Measurements from ENCODE around the gene KCNH6. TPM values are rescaled to one million over a fixed set of nuclear protein-coding genes. Genes with fewer than 3 reads are reported as not detected.
A peak's percentile ranks its signal among the peaks of the same experiment; 100 is the strongest.

Gene KCNH6
- 1 to 10 TPM in 3 of 5 donors, under 1 TPM in 2; 0.59 to 1.4 (median 1.0) TPM for polyA plus RNA-seq (ENCODE audit: insufficient read depth in 1 of 5, insufficient read length in 5 of 5, low replicate concordance in 1 of 5)
- long read RNA-seq, donor 1 = 0 reads
- long read RNA-seq, donor 2 = 0 reads
- long read RNA-seq, donor 3 = 0 reads
- long read RNA-seq, donor 4 = 0 reads
- long read RNA-seq, donor 5 = 0 reads
- long read RNA-seq, donor 6 = 0 reads
- long read RNA-seq, donor 7, partial matches to known transcripts = 0 of 1 reads
- long read RNA-seq, donor 7, other reads (novel, unspliced or antisense) = 0 of 1 reads
- long read RNA-seq, donor 8 = 0 reads

GRCh38 chr17:63523253-63523855, at the start of gene KCNH6:
KCNH6 (plus strand) TSS chr17:63523358; CDS start chr17:63523414, 56 bp downstream.
- DNase-seq = no peak

DNA sequence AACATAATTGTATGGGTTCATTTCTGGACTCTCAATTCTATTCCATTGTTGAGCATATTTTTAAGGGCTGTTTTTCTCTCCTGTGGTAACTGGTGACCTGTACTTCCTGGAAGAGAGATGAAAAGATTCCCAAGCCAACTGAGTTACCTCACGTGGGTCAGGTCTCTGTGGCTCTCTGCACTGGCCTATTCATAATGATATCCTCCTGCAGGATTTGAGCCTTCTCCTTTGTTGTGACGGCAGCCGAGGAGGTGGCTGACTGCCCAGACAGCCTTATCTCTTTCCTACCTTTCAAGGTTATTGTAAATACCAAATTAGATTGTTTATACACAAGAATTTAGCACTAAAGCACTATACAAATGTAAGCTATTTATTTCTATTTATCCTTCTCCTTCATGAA, 49.0 kb upstream of the KCNH6 start:
- DNase-seq = no peak

- DNase-seq = no peak
Measured at GRCh38 chr17:63474586-63475460, 48.3 kb upstream of the KCNH6 start.

DNA sequence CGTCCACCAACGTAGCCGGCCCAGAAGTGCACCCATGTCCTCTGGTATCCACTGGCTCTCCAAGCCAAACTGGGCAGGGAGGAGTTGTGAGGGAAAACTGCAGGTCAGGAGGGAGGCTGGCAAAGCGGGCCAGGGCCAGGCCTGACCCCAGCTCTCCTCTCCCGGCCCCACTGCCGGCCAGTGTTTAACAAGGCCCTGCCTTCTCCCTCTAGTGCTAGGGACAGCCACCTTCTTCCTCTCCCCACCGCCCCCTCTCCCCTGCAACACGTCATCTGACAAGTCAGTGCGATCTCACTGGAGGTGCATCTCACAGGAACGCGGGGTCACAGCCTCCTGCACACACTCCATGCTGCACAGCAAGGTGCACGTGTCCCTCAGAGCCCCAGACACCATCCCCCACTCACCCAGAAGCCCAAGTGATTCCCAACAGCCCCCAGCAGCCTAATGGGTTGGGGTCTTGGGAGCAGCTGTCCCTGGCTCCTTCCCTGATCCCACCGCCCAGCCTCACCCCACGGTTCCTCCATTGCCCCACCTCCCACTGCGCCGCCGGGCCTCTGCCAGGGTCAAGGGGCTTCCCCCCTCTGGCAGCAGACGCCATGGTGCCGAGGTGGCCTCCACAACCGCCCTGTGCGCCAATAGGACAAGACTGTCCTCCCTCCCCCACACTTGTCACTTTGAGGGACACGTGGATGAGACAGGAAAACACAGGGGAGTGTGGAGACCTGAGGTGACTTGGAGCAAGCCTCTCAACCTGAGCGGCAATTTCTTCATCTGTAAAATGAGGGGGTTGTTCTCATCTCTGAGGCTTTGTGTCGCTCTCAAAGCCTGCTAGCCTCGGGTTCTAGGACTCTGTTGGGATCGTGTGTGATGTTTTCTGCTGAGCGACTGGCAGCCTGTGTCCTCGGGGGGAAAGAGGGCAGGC, 47.4 kb upstream of the KCNH6 start:
- no peak for DNase-seq

DNA sequence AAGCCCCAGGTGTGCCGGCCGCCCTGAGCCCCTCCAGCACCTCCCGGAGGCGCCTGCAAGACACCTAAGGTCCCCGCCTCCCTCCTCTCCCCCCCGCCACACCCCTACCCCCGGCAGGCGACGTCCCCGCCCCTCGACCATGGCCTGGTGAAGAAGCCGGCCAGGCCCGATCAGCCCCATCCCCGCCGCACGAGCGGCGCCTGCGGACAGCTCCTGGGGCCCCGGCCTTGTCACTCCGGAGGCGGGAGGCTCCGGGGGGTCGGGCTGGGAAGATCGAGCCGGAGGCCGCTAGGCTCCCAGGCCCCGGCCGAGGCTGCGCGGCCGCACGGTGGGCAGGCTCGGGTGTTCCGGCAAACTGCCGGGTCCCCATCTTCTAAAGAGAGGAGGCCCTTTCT, 46.7 kb upstream of the KCNH6 start:
- no peak for DNase-seq

DNA sequence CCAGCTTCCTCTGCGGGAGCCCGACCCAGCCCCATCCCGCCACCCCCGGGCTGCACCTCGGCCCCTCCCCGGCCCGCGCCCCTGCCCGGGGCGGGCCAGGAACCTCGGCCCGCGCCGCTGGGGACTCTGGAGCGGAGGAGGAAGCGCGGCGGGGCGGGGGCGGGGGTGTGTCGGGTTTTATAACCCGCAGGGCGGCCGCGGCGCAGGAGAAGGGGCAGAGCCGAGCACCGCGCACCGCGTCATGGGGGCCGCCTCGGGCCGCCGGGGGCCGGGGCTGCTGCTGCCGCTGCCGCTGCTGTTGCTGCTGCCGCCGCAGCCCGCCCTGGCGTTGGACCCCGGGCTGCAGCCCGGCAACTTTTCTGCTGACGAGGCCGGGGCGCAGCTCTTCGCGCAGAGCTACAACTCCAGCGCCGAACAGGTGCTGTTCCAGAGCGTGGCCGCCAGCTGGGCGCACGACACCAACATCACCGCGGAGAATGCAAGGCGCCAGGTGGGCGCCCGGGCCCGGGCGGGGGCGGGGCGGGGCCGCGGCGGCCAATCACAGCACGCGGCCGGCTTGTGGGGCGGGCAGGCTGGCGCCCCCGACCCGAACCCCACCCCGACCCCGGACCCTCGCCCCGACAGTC, 46.2 kb upstream of the KCNH6 start, which contains the start of gene ACE:
Gene ACE, plus strand, starts transcription at position 208 of the 626 bp plus-strand sequence. Its CDS starts 34 bp downstream, at position 242.
- DNase-seq = no peak

GRCh38 chr17:63477480-63478440, 45.4 kb upstream of the KCNH6 start:
- no peak for DNase-seq

GRCh38 chr17:63478814-63479494, 44.2 kb upstream of the KCNH6 start:
- peak in 1 of 2 donors; percentile 40 for DNase-seq

- DNase-seq = no peak
Measured at GRCh38 chr17:63479495-63480184, 43.5 kb upstream of the KCNH6 start.

GRCh38 chr17:63480192-63480784, 42.9 kb upstream of the KCNH6 start:
- no peak for DNase-seq

GRCh38 chr17:63480826-63481487, 42.2 kb upstream of the KCNH6 start:
- DNase-seq = no peak

DNA sequence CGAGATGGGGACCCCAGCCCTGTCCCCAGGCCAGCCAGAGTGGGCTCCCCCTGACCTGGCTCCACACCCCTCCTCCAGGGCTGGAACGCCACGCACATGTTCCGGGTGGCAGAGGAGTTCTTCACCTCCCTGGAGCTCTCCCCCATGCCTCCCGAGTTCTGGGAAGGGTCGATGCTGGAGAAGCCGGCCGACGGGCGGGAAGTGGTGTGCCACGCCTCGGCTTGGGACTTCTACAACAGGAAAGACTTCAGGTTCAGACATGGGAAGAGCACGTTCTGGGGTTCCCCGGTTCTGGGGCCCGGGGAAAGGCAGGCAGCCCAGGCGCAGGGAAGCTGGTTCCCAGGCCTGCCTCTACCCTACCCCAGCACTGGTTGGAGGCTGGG, 41.7 kb upstream of the KCNH6 start:
- no peak for DNase-seq

DNA sequence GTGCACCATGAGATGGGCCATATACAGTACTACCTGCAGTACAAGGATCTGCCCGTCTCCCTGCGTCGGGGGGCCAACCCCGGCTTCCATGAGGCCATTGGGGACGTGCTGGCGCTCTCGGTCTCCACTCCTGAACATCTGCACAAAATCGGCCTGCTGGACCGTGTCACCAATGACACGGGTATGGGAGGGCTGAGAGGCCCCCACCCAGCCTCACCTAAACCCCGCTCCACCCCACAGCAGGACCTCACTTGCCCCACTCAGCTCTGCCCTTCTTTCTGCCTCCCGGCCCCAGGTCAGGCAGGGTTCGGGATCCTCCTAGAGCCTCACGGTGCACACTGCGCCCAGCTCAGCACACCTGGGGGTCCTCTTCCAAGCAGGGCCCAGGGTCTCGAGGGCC, 40.6 kb upstream of the KCNH6 start:
- DNase-seq = no peak

GRCh38 chr17:63483038-63483437, 40.1 kb upstream of the KCNH6 start:
- DNase-seq = no peak

DNA sequence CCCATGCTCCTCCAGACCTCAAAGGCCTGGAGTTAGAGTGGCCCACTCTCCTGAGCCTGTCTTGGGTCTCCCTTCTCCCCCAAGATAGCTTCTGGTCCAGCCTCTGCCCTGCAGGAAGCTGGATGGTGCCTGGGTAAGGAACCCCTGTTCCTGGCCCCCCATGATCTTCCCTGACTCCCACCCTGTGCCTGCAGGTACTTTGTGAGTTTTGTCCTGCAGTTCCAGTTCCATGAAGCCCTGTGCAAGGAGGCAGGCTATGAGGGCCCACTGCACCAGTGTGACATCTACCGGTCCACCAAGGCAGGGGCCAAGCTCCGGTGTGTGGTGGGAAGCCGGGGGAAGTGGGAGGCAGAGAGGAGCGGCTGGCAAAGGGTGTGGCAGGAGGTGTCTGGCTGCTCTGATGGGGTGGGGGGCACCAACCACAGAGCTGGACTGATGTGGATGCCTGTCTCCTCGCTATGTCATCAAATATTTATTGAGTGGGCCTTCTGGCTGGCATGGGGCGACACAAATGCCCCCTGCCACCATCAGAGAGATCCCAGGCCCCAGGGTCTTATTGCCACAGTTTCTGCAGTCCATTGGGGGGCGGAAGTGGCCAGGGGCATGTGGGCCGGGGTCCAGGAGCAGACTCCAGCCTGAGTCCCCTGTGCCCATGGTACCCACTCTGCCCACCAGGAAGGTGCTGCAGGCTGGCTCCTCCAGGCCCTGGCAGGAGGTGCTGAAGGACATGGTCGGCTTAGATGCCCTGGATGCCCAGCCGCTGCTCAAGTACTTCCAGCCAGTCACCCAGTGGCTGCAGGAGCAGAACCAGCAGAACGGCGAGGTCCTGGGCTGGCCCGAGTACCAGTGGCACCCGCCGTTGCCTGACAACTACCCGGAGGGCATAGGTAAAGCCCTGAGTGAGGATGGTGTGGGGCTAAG, 39.2 kb upstream of the KCNH6 start:
- no peak for DNase-seq

- DNase-seq = no peak
Measured at GRCh38 chr17:63486317-63487013, 36.7 kb upstream of the KCNH6 start.
